Subcutaneous abdominal adipose tissue (tissue), 5 donors: Measurements from ENCODE around the gene SACM1L.
A peak's percentile ranks its signal among the peaks of the same experiment; 100 is the strongest.

Experiments
- H3K27ac ChIP-seq: one replicate; pipeline ENCODE4 v1.7.0; 2013; ENCODE audit warnings: low read depth, mild to moderate bottlenecking, inconsistent platforms, low read length, moderate library complexity
- H3K27me3 ChIP-seq, 5 donors: one replicate each; pipeline ENCODE4 v1.7.0; 2013; ENCODE audit warnings: low read length in 5 of 5, inconsistent platforms in 1 of 5; ENCODE audit not compliant: control insufficient read depth in 5 of 5, insufficient read depth in 4 of 5
- H3K36me3 ChIP-seq, 5 donors: one replicate each; pipeline ENCODE4 v1.7.0; 2013; ENCODE audit warnings: low read length in 5 of 5; ENCODE audit not compliant: control insufficient read depth in 5 of 5, insufficient read depth in 5 of 5
- H3K4me1 ChIP-seq, 5 donors: one replicate each; pipeline ENCODE4 v1.7.0; 2013; ENCODE audit warnings: low read length in 5 of 5, mild to moderate bottlenecking in 3 of 5, moderate library complexity in 1 of 5; ENCODE audit not compliant: control insufficient read depth in 5 of 5, insufficient read depth in 5 of 5
- H3K4me3 ChIP-seq, 5 donors: one replicate each; pipeline ENCODE4 v1.7.0; 2013; ENCODE audit warnings: low read length in 5 of 5, low read depth in 1 of 5
- H3K9ac ChIP-seq, 5 donors: one replicate each; pipeline ENCODE4 v1.7.0; 2013; ENCODE audit warnings: low read length in 5 of 5, mild to moderate bottlenecking in 4 of 5, moderate library complexity in 3 of 5
- H3K9me3 ChIP-seq, 5 donors: one replicate each; pipeline ENCODE4 v1.7.0; 2013; ENCODE audit warnings: low read length in 5 of 5; ENCODE audit not compliant: control insufficient read depth in 5 of 5
- donor health status: healthy.
- donor health status: healthy.
- donor health status: healthy.
- donor health status: healthy.
- donor health status: healthy.

The SACM1L gene, protein sequence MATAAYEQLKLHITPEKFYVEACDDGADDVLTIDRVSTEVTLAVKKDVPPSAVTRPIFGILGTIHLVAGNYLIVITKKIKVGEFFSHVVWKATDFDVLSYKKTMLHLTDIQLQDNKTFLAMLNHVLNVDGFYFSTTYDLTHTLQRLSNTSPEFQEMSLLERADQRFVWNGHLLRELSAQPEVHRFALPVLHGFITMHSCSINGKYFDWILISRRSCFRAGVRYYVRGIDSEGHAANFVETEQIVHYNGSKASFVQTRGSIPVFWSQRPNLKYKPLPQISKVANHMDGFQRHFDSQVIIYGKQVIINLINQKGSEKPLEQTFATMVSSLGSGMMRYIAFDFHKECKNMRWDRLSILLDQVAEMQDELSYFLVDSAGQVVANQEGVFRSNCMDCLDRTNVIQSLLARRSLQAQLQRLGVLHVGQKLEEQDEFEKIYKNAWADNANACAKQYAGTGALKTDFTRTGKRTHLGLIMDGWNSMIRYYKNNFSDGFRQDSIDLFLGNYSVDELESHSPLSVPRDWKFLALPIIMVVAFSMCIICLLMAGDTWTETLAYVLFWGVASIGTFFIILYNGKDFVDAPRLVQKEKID

GRCh38 chr3:45688882-45689786, at the start of gene SACM1L:
SACM1L (plus strand) TSS chr3:45689396; CDS start chr3:45689466, 70 bp downstream.
- peaks cover 4 to 51% (median 44%) of the 10 kb centered on the region in 5 donors for H3K4me1 ChIP-seq
- peak within 1 kb of the TSS; percentile 89 for H3K27ac ChIP-seq
- H3K36me3 ChIP-seq: peaks cover 3 to 5% (median 3%) of the 10 kb centered on the region in 5 donors
- H3K4me3 ChIP-seq: peak within 1 kb of the TSS; percentile 83 to 93 (median 85)
- no peaks in the 10 kb centered on the region for H3K27me3 ChIP-seq
- H3K9ac ChIP-seq: peak within 1 kb of the TSS; percentile 81 to 96 (median 94)
- H3K9me3 ChIP-seq: no peaks in the 10 kb centered on the region

GRCh38 chr3:45640091-45640507, 49.1 kb upstream of the SACM1L start:
- peaks cover 0 to 18% (median 8%) of the 10 kb centered on the region in 5 donors for H3K36me3 ChIP-seq
- H3K27me3 ChIP-seq: no peaks in the 10 kb centered on the region
- H3K4me3 ChIP-seq: no peak overlapping the region
- H3K4me1 ChIP-seq: peaks cover 4 to 43% (median 33%) of the 10 kb centered on the region in 5 donors
- no peak overlapping the region for H3K27ac ChIP-seq
- no peak overlapping the region for H3K9ac ChIP-seq
- no peaks in the 10 kb centered on the region for H3K9me3 ChIP-seq

GRCh38 chr3:45640724-45641361, 48.4 kb upstream of the SACM1L start:
- H3K4me1 ChIP-seq: peaks cover 4 to 45% (median 37%) of the 10 kb centered on the region in 5 donors
- no peak overlapping the region for H3K4me3 ChIP-seq
- H3K27me3 ChIP-seq: no peaks in the 10 kb centered on the region
- no peak overlapping the region for H3K27ac ChIP-seq
- H3K9me3 ChIP-seq: no peaks in the 10 kb centered on the region
- peaks cover 0 to 18% (median 8%) of the 10 kb centered on the region in 5 donors for H3K36me3 ChIP-seq
- H3K9ac ChIP-seq: no peak overlapping the region

DNA sequence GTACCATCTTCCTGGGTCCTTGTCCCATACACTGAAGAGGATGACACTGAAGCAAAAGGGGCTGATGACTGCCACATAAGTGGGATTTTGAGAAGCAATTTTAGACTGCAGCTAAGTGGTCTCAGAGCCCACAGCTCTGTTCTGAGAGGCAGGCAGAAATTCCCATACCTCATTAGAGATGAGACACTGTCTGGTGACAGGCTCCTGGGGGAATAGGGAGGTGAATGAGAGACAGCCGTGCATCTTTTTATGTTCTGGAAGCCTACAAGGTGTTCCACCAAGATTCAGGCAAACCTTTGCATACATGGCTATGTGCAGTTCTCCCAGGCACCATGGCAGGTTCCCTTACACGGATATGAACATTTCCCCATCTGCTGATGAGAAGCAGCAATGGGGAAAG, 47.4 kb upstream of the SACM1L start:
- H3K9me3 ChIP-seq: no peaks in the 10 kb centered on the region
- H3K9ac ChIP-seq: no peak overlapping the region
- peaks cover 7 to 47% (median 41%) of the 10 kb centered on the region in 5 donors for H3K4me1 ChIP-seq
- H3K4me3 ChIP-seq: no peak overlapping the region
- H3K27ac ChIP-seq: no peak overlapping the region
- H3K27me3 ChIP-seq: no peaks in the 10 kb centered on the region
- H3K36me3 ChIP-seq: peaks cover 0 to 12% (median 2%) of the 10 kb centered on the region in 5 donors

- H3K27ac ChIP-seq: no peak overlapping the region
- H3K36me3 ChIP-seq: peaks cover 0 to 4% (median 0%) of the 10 kb centered on the region in 5 donors
- no peaks in the 10 kb centered on the region for H3K27me3 ChIP-seq
- H3K9me3 ChIP-seq: no peaks in the 10 kb centered on the region
- H3K4me3 ChIP-seq: no peak overlapping the region
- peaks cover 14 to 57% (median 51%) of the 10 kb centered on the region in 5 donors for H3K4me1 ChIP-seq
- no peak overlapping the region for H3K9ac ChIP-seq
Measured at GRCh38 chr3:45642731-45643152, 46.5 kb upstream of the SACM1L start.

DNA sequence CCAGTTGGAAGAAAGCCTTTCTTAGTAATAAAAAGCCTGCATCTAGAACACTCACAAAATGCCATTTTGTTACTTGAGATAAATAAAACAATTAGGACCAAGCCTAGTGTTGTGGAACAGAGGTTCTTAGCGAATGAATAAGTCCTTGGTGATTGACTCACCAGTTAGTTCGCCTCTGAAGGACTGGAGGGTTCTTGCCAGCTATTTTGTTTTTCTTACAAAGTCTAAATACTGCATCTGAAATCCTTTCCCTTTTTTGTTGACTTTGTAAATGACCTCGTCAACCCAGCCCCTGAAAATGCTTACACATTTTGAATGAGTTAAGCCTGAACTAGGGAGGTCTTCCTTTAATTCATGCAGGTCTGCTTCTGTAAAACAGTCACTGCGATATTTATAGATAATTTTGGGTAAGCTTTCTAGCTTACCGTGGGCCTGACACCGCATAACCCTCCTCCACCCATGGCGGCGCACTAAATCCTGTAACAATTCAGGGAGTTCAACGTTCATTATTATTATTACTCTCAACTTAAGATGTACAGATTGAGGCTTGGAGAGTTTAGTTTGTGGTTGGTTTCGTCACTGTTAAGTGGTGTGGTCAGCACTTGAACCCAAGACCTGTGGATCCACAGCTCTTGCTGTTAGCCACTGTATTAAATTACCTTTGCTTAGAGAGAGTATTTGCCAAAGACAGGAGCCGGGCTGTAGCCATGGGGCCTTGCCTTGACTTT, 45.0 kb upstream of the SACM1L start:
- Histone ChIP-seq H3K27ac (peak overlapping the region; percentile 7), H3K9ac (no peak overlapping the region), H3K36me3 (peaks cover 0 to 3% (median 0%) of the 10 kb centered on the region in 5 donors), H3K4me1 (peaks cover 14 to 52% (median 45%) of the 10 kb centered on the region in 5 donors), H3K9me3 (no peaks in the 10 kb centered on the region), H3K27me3 (no peaks in the 10 kb centered on the region), H3K4me3 (no peak overlapping the region)

DNA sequence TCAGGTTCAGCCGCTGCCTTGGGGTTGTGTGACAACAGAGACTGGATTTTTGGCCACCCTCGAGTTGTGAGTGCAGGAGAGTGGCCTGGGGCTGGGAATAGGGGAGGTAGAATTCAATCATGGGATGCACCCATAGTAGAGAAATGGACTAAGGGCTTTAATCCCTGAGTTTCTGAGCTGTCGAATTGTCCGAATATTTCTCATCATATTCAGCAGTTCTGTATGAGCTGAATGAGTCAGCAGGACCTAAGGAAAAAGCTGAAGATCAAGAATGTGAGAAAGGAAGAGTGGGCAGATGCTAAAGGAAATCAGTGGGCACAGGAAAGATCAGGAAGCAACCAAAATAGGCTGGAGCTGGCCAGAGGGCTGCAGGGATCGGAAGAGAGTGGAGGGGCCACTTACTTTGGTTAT, 44.4 kb upstream of the SACM1L start:
- Histone ChIP-seq H3K4me3 (no peak overlapping the region), H3K27me3 (no peaks in the 10 kb centered on the region), H3K9me3 (no peaks in the 10 kb centered on the region), H3K36me3 (peaks cover 0 to 3% (median 0%) of the 10 kb centered on the region in 5 donors), H3K9ac (no peak overlapping the region), H3K4me1 (peaks cover 14 to 51% (median 42%) of the 10 kb centered on the region in 5 donors), H3K27ac (peak overlapping the region; percentile 7)

- Histone ChIP-seq H3K9ac (no peak overlapping the region), H3K36me3 (peaks cover 0 to 3% (median 0%) of the 10 kb centered on the region in 5 donors), H3K4me3 (no peak overlapping the region), H3K9me3 (no peaks in the 10 kb centered on the region), H3K4me1 (peaks cover 10 to 44% (median 32%) of the 10 kb centered on the region in 5 donors), H3K27me3 (no peaks in the 10 kb centered on the region), H3K27ac (peak overlapping the region; percentile 72)
Measured at GRCh38 chr3:45646051-45646585, 43.1 kb upstream of the SACM1L start.
